ENCODE results near the gene SPEN.

Gene SPEN

GRCh38 chr1:15989776-15990175 lies 142.3 kb downstream of the SPEN start:
- Histone ChIP-seq H3K36me3 (ENCODE audit: insufficient read depth, low read length) (no peaks in the 10 kb centered on the region), H3K27ac (no peak overlapping the region), H3K9me3 (ENCODE audit: low read depth, low read length) (no peaks in the 10 kb centered on the region), H3K9ac (ENCODE audit: insufficient read length) (no peak overlapping the region), H3K4me3 (no peak overlapping the region)
- TF ChIP-seq EZH2 (IDR thresholded peaks at IDR 0.05) (no peak), FOXP2 (optimal IDR thresholded peaks at IDR 0.05; ENCODE audit: control extremely low read depth, extremely low read length, insufficient read depth) (no peak), POLR2AphosphoS5 (IDR thresholded peaks at IDR 0.05; ENCODE audit: borderline replicate concordance, low read depth, low read length) (no peak)
- DNase-seq (ENCODE audit: low read depth, low spot score), result no peak
